Left colon (tissue), 2 donors: ENCODE measurements around the gene COX6A2. TPM values are rescaled to one million over a fixed set of nuclear protein-coding genes. Genes with fewer than 3 reads are reported as not detected.
A peak's percentile ranks its signal among the peaks of the same experiment; 100 is the strongest.
"Not testable (repeated sequence)": the region's sequence is repeated elsewhere in the genome, so short reads cannot be mapped to it uniquely, and the experiment has no call there.

ENCODE experiments used
- ATAC-seq: fragments of 200-7000 bp; cut with Tn5 transposase; one replicate; pipeline ENCODE4 v1.9.1; 2020; ENCODE audit warnings: mild to moderate bottlenecking, moderate library complexity
- DNase-seq, 2 donors: peaks; one replicate each; pipeline ENCODE4 v3.0.0-alpha.2; 2020
- intact Hi-C, 2 donors: fragments of 100-400 bp; cut with DNase I in 1 of 2; cut with micrococcal nuclease in 1 of 2; formaldehyde crosslinking; loops; one replicate each; pipeline versions ENCODE4 v1.11.2 to v1.14.0; 2022; cut with DNase I, micrococcal nuclease
- total RNA-seq, 2 donors: library from RNA; stranded (reverse); fragmentation: NEBNext Ultra II Directional; extraction: Animal tissue kit (Norgen Biotek cat#: 25700); gene quantifications; one replicate each; pipeline ENCODE4 v1.2.1, GENCODE V29; 2021
- donor health status: DM: no; HTN: no; CAD: no.
- donor health status: DM: yes; HTN: yes; CAD: no.

The COX6A2 gene
- total RNA-seq, 2 donors from 2014 or later, result not detected

DNA sequence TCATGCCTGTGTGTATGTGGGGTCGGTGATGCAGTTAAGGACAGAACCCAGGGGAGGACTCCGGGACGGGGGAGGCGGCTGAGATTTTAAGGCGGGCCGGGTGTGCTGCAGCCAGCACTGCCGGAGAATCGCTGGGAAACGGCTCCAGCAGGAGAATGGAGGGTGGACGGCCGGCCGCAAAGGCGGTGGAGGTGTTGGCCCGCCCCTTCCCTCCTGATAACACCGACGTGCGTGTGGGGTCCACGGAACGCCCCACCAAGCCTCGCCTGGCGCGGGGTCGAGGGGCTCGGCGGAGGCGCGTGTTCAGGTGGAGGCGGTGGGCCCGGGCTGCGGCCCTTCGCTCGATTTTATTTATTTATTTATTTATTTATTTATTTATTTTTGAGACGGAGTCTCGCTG, 13.8 kb upstream of the COX6A2 start:
- no peak for DNase-seq
- intact Hi-C loops, result loop anchor here (5.0 to 10.0 kb wide), 2 partner anchors 455 to 477 kb away; partner anchors contain the start of gene HSD3B7 (in 1 of the 2)

DNA sequence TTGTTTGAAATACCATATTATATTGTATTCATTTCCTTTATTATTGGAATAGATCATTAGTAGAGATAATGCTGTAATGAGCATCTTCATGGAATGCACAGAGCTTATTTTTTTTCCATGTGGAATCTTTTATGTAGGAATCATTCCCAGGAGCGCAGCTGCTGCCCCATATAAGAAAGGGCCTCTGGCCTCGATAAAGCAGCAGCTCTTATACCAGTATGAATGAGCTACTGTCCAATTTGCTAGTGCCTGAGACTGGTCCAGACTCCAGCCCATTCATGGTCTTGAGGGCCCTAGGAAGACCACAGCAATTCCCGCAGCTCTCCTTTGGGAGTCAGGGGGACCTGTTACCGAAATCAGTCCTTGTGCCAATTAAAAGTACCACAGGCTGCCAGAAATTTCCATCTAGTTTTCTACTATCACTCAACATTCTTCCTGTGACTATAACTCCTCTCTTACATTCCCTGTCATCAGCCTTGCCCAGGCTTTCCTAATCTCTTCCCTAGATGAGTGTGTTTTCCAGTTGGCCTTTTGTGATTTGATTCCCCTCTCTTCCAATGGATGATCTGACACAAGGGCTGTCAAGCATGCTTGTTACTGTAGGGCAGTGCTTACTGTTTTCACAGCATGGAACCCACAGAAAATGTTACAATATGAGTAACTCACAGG, 12.5 kb upstream of the COX6A2 start:
- intact Hi-C loops, result loop anchor here (5.0 to 10.0 kb wide), 2 partner anchors 453 to 476 kb away; partner anchors contain the start of gene HSD3B7 (in 1 of the 2)
- no peak for DNase-seq
- no peak for ATAC-seq

More for the DNA sequence above, 13.8 kb upstream of the COX6A2 start:
- ATAC-seq, result no peak

DNA sequence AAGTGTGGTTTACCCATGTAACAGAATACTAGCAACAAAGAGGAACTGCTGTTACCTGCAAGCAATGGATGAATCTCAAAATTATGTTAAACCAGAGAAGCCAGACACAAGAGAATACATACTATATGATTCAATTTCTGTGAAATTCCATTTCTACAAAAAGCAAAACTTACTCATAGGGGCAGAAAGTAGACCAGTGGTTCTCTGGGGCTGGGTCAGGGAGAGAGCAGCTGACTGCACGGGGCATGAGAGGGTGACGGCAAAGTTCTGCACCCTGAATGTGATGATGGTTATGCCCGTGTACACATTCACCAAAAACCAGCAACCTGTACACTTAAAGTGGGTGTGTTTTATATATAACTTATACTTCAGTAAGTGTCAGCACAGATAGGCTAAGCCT, 11.4 kb upstream of the COX6A2 start:
- no peak for DNase-seq
- no peak for ATAC-seq
- intact Hi-C loops, result no loop called here

DNA sequence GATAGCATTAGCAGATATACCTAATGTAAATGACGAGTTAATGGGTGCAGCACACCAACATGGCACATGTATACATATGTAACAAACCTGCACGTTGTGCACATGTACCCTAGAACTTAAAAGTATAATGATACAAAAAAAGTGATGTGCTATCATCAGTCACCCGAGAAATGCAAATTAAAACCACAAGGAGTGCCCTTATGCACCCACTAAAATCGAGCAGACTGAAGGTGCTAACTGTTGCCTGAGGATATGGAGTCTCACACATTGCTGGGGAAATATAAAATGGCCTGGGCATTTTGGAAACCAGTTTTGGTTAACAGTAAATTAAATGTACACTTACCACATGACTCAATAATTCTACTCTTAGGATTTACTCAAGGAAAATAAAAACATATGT, 10.9 kb upstream of the COX6A2 start:
- intact Hi-C loops, DNase-seq, ATAC-seq: not testable (repeated sequence)

DNA sequence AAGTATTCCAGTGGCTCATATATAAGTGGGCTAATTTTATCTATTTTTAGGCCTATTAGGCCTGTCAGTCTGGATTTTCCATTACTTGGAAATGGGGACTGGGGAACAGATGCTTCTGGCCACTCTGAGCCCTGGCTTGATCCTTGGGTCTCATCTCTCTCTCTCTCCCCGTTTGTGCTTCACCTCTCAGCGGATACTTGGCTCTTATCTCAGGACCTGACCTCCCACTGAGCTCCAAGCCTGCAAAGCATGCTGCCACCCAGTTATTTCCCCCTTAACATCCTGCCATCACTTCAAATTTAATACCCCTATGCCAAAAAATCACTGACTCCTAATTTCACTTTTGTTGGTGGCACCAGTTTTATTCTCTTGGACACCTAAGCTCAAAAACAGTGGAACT, 10.3 kb upstream of the COX6A2 start:
- intact Hi-C loops, result no loop called here
- ATAC-seq (no peak), DNase-seq (no peak)

DNA sequence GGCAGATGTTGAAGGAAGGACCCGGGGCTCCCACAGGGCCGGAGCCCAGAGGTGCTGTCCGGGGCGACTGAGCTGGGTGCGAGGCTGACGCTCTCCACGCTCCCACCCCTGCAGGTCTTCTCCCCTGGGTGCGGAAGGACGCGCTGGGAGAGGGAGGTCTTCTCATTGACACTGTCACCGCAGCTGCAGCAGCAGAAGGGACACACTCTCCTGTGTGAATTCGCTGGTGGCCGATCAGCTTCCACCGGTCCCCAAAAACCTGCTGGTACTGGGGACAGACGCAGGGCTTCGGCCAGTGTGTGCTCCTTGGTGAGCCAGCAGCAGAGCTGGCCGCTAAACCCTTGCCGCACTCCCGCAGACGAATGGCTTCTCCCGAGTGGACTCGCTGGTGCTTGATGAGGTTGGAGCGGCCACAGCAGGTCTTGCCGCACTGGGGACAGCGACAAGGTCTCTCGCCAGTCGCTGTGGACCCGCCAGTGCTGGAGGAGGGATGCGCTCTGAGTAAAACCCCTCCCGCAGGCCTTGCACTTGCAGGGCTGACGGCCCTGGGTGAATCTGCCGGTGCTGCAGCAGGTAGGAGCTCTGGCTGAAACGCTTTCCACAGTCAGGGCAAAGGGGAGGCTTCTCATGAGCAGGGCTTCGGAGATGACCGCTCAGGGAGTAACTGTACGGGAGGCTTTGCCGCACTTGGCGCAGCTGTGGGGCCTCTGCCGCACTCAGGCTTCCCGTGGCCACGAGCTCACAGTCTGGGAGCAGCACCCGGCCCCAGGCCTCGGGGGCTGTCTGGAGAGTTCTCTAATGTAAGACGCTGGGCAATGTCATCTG, 8.3 kb upstream of the COX6A2 start:
- ATAC-seq, result no peak
- no peak for DNase-seq

DNA sequence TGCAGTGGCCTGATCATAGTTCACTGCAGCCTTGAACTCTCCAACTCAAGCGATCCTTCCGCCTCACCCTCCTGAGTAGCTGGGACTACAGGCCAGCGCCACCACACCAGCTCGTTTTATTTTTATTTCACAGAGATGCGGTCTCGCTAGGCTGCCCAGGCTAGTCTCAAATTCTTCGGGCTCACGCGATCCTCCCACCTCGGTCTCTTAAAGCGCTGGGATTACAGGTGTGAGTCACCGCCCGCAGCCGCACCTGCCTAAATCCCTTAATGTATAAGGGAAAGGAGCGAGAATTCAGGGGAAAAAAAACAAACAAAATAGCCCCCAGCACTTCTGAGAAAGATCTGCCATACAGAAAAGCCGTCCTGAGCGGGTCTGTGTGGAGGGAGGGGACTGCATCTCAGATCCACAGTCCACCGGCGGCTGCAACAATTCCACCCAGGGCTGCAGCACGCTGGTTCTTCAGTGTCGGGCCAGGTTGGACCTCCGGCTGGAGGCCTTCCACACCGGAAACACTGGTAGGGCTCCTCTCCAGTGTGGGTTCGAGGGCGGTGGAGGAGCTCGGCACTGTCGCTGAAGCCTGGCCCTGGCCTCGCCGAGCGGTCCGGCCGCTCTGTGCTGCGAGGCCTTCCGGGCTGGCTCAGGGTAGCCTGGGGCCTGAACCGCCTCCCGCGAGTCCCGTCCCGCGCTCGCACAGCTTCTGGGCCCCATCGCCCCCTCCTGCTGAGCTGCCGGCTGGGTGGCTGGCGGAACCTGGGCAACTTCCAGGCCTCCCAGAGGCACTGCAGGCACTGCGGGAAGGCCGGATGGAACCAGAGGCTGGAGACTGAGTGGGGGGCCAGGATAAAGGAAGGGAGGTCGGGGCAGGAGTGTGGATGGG, 7.4 kb upstream of the COX6A2 start:
- no peak for ATAC-seq
- intact Hi-C loops, result no loop called here
- DNase-seq, result no peak

More for the DNA sequence above, 8.3 kb upstream of the COX6A2 start:
- intact Hi-C loops, result no loop called here

DNA sequence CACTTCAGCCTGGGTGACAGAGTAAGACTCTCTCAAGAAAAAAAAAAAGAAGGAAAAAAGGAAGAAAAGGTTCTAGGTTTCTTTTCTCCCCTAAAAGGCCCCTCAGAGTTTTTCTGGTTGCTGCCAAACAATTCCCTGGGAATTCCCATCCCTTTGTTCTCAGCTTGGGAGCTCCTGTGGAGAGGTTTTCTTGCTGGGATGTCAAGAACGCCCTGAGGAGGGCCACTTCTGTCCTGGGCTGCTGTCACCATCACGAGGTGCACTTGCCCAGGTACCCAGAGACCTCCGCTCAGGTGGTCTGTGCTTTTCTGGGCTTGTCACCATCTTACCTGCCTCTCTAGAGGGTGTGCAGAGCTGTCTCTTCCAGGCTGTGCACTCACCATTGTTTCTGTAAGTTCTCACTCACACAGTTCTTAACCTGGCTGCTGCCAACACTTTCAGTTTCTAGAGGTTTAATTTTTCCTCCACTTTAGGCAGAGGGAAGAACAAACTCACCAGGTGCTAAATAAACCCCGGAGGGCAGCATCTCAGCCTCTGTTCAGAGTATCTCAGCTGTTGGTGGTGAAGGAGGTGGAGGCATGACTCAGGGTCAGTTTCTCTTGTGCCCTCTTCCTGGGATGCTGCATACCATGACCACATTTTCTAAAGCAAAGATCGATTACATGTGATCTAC, 2.4 kb upstream of the COX6A2 start:
- no peak for DNase-seq
- intact Hi-C loops, result no loop called here
- no peak for ATAC-seq

DNA sequence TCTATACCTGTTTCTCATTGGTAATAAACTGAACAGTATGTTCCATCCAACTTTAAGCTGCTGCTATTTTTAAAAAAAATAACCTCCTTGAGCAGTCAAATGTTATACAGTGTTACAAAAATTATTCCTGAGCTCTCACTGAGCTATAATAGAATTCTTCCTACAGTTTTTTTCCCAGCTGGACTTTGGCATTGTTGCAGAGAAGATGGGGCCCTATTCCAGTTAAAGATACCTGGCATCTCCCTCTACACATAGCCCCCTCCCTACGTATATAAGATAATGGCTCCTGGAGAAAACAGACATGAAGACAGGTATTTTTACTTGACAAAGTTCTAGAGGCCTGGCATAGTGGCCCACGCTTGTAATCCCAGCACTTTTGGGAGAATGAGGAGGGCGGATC, 1.6 kb upstream of the COX6A2 start:
- DNase-seq (no peak), ATAC-seq (no peak)
- intact Hi-C loops, result no loop called here

DNA sequence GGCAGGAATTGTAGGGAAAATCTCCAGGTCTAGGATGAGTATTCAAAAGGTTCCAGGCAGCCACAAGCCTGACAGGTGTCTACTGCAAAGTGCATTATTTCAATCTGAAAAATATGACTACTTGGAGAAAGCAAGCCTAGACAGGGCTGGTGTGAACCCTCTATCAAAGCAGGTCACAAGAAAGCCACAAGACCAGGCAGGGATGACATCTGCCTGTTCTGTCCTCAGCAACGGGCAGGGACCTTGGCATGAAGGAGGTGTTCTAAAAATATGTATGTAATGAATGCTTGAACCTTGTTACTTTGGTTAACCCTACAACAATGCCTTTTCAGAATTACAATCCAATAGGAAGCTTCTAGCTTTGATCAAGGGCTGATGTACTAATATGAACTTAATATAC, 1.2 kb upstream of the COX6A2 start:
- DNase-seq (no peak), ATAC-seq (no peak)
- intact Hi-C loops, result no loop called here

DNA sequence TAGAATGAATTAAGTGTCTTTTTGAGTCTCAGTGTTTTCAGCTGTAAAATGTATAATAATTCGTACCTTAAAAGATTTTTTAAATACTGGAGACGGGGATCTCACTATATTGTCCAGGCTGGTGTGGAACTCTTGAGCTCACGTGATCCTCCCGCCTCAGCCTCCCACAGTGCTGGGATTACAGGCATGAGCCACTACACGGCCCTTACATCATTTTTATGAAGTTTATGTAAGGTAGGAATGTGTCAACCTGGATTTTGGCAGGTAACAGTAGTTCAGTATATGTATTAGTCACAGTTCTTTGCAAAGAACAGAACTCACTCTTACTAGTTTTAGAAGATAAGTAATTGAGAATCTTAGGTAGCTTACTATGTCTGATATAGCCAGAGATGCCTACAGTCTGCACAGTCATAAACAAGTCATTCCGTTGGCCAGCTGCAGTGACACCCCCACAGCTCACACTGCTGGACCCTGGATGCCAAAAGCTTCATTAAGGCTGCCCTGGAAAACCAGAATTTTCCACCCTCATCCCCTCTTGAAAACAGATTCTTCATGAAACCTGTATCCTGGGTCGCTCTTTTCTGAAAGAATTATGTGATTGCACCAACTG, 583 bp upstream of the COX6A2 start:
- DNase-seq (no peak), ATAC-seq (no peak)
- intact Hi-C loops, result no loop called here

DNA sequence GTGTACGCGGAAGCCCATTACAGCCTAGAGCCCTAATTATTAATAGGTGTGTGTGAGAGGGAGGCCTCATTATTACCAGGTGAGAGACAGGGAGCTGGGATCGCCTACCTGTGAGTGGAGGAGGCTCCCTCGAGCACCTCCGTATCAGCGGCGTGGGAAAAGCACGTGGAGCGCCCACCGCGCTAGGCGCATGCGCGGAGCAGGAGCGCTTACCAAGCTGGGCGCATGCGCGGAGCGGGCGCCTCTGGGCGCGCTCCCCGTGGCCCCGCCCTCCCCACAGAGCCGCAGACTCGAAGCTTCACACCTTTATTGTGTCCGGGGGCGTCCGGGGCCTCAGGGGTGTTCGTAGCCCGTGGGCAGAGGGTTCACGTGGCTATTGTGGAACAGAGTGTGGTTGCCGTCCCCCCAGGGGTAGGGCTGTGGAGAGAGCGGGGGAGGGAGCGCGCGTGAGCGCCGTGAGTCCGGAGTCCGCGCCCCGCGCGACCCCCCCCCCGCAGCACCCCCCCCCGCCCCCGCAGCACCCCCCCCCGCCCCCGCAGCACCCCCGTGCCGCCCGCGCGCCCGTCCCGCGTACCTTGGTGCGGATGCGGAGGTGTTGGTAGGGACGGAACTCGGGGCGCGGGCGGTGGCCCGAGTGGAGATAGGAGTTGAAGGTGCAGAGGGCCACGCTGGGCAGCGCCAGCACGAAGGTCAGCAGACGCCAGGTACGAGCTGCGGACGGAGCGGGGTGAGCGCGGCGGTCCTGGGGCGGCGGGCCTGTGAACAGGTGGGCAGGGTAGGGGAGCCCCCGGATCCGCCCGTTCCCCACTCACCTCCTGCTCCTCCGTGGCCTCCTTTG, 500 bp downstream of the COX6A2 start:
- peak; percentile 34 to 63 for DNase-seq
- ATAC-seq, result peak; percentile 57
- intact Hi-C loops, result no loop called here

DNA sequence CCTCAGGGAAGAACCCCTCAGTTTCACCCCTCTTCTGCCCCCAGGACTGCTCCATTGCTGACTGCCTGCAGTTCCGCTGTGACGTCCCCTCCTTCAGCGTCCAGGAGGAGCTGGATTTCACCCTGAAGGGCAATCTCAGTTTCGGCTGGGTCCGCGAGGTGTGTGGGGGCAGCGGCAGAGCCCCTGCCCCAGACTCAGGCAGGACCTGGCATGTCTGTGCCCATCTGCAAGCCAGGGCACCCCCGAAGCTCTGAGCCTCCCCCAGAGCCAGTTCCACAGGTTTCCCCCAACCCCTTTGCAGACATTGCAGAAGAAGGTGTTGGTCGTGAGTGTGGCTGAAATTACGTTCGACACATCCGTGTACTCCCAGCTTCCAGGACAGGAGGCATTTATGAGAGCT, 4.4 kb downstream of the COX6A2 start:
- DNase-seq, result no peak
- intact Hi-C loops, result no loop called here
- no peak for ATAC-seq

DNA sequence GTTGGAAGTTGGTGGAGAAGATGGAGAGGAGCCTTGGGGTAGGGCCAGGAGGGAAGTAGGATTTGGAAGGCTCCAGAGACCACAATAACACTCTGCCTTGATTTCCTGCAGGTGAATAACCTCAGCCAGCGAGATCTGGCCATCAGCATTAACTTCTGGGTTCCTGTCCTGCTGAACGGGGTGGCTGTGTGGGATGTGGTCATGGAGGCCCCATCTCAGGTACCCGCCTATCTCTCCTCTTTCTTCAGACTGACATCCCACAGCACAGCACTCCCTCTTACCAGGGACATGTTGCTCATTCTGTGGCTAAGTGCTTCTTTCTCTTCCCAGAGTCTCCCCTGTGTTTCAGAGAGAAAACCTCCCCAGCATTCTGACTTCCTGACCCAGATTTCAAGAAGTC, 4.9 kb downstream of the COX6A2 start:
- DNase-seq, result no peak
- ATAC-seq, result no peak

DNA sequence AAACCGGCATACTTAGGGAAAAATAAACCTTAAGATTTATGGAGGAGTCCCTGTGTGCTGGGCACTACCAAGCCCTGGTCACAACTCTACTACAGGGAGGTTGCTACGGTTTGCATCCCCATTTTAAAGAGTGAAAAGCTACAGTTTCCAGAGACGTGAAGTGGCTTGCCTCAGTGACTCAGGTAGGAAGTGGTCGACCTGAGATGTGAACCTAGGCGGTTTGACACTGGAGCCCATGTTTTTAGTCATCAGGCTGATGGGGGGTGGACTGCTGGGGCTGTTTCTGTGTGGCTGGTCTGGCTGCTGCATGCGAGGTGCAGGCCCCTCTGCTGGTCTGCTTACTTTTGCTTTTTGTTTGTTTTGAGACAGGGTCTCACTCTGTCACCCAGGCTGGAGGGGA, 6.6 kb downstream of the COX6A2 start:
- DNase-seq, result no peak
- no peak for ATAC-seq
- intact Hi-C loops, result no loop called here

More for the DNA sequence above, 4.9 kb downstream of the COX6A2 start:
- intact Hi-C loops, result no loop called here

DNA sequence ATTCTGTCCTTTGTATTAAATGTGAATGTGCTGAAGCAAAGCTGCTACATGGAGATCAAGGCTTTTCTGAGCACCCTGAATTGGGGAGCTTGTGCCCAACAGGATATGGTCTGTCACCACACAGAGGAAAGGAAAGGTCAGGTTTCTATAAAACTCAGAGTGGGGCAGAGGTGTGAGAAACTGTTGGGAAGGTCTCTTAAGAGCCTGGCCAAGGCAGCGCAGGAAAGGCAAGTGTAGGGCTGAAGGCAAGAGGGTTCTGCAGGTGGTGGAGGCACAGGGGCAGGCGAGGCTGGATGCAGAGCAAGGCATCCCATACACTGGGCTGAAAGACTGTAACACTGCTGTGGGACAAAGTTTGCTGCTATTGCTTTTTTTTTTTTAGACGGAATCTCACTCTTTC, 8.1 kb downstream of the COX6A2 start:
- intact Hi-C loops, result no loop called here
- no peak for ATAC-seq
- DNase-seq, result no peak

DNA sequence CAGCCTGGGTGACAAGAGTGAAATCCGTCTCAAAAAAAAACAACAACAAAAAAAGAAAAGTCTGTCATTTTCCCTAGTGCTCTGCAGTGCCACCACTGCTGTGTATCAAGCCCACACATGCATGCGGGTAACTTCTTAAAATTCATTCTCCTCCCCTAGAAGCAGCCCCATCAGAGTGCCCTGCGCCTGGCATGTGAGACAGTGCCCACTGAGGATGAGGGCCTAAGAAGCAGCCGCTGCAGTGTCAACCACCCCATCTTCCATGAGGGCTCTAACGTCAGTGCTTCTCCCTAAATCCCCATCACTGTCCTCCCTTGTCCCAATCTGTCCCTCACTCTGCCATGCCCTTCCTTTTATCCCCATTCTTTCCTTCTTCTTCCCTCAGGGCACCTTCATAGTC, 10.2 kb downstream of the COX6A2 start:
- intact Hi-C loops, result no loop called here
- DNase-seq, result no peak
- no peak for ATAC-seq

DNA sequence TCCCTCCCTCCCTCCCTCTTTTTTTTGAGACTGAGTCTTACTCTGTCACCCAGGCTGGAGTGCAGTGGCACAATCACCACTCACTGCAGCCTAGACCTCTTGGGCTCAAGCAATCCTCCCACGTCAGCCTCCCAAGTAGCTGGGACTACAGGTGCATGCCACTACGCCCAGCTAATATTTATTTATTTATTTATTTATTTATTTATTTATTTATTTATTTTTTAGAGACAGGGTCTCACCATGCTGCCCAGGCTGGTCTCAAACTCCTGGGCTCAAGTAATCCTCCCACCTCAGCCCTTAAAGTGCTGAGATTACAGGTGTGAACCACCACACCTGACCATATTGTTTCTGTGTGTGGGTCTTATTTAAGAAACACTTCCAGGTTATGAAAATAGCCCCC, 11.1 kb downstream of the COX6A2 start:
- intact Hi-C loops, DNase-seq, ATAC-seq: not testable (repeated sequence)
